Measurements from ENCODE around the gene TFF3. TPM values are rescaled to one million over a fixed set of nuclear protein-coding genes. Genes with fewer than 3 reads are reported as not detected.

TFF3 gene
- total and polyA plus RNA-seq, 2 of the 4 experiments (the other 2 are of a cell fraction) = not detected

DNA sequence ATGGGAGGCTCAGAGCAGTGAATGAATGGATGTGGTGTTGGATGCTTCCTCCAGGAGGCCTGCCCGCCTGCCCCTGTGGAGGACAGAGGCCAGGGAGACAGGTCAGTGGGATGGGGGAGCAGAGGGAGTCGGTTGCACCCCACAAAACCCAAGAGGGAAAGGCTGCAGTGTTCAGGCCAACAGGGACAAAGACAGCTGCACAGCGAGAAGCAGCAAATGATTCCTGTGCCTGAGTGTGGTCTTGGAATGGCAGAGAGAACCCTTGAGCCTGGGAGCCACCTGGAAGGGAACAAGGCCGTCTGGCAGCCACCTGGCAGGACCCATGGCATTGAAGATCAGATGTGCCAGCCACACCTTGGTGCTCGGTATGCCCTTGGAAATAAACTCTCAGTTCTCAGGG lies 8.1 kb downstream of the TFF3 start:
- H3K79me1 ChIP-seq (ENCODE audit: low read depth in 1 of 2, low read length in 2 of 2) = no peaks in the 10 kb centered on the region
- dilution Hi-C loops (cut with HindIII; ENCODE audit: low sequenced_read_pairs, unreplicated experiment) = no loop called here
- H3K27me3 ChIP-seq (ENCODE audit: control insufficient read depth, insufficient read depth, low read length) = peaks cover 52% of the 10 kb centered on the region
- no peak overlapping the region for H2BK120ac ChIP-seq (ENCODE audit: low read depth, low read length)
- H2AK9ac ChIP-seq (replicated peaks; ENCODE audit: low read depth, low read length, poor library complexity) = no peak overlapping the region
- ATAC-seq (ENCODE audit: low read depth) = no peak
- 40% methylated on average over 3 of the region's 5 CpGs; no CpG with 5 or more reads in 1 of the 2 experiments for WGBS, 2 experiments (ENCODE audit: extremely low coverage in 2 of 2, insufficient read length in 1 of 2)
- no peaks in the 10 kb centered on the region for H3K9me3 ChIP-seq (ENCODE audit: control insufficient read depth, insufficient read depth, low read length)
- no peak overlapping the region for H3K23ac ChIP-seq (ENCODE audit: low read depth, low read length)
- H2BK15ac ChIP-seq (ENCODE audit: low read depth, low read length) = no peak overlapping the region
- no peak overlapping the region for H3K14ac ChIP-seq (replicated peaks; ENCODE audit: low read depth, low read length)
- H3K9ac ChIP-seq (ENCODE audit: low read depth, low read length) = no peak overlapping the region
- no peak overlapping the region for H3K4me2 ChIP-seq (ENCODE audit: low read depth, low read length)
- no peaks in the 10 kb centered on the region; the same call in 1 of the 2 replicates for H3K4me1 ChIP-seq (ENCODE audit: control insufficient read depth, insufficient read depth, low read length)
- H3K27ac ChIP-seq (ENCODE audit: insufficient read depth, low read length) = no peak overlapping the region
- no peak overlapping the region for H4K91ac ChIP-seq (ENCODE audit: insufficient read depth, low read depth, low read length)
- no peak overlapping the region for H2AK5ac ChIP-seq (ENCODE audit: low read depth, low read length)
- BruUV-seq (replicated peaks) = no TSS peak
- no peak overlapping the region for H3K56ac ChIP-seq (ENCODE audit: extremely low read depth, insufficient read depth, low read length)
- H3K4ac ChIP-seq (ENCODE audit: low read depth, low read length) = no peak overlapping the region
- H3K36me3 ChIP-seq (ENCODE audit: control insufficient read depth, insufficient read depth, low read length) = no peaks in the 10 kb centered on the region
- H4K20me1 ChIP-seq (ENCODE audit: insufficient read depth, low read length) = no peaks in the 10 kb centered on the region
- intact Hi-C loops (cut with micrococcal nuclease) = no loop called here
- no peak for DNase-seq
- H2BK20ac ChIP-seq (ENCODE audit: low read depth, low read length) = no peak overlapping the region
- no peak overlapping the region for H3K18ac ChIP-seq (ENCODE audit: low read depth, low read length)
- TF ChIP-seq CHD1 (IDR thresholded peaks at IDR 0.05; ENCODE audit: low read depth, low read length) (no peak), MXI1 (IDR thresholded peaks at IDR 0.05; ENCODE audit: borderline replicate concordance, low read depth, low read length) (no peak), RAD21 (IDR thresholded peaks at IDR 0.05; ENCODE audit: low read length) (no peak), BHLHE40 (IDR thresholded peaks at IDR 0.05; ENCODE audit: low read depth, low read length) (no peak), RFX5 (IDR thresholded peaks at IDR 0.05; ENCODE audit: low read depth, low read length) (no peak), NFE2L2 (IDR thresholded peaks at IDR 0.05; ENCODE audit: low read depth, low read length) (no peak), CEBPB (IDR thresholded peaks at IDR 0.05; ENCODE audit: low read depth, low read length) (no peak), RCOR1 (IDR thresholded peaks at IDR 0.05; ENCODE audit: insufficient replicate concordance, low read length) (no peak), POLR2A (IDR thresholded peaks at IDR 0.05; ENCODE audit: low read depth, low read length) (no peak), MAFK (IDR thresholded peaks at IDR 0.05; ENCODE audit: low read depth, low read length) (no peak), FOS (IDR thresholded peaks at IDR 0.05; ENCODE audit: low read depth, low read length) (no peak), SMC3 (IDR thresholded peaks at IDR 0.05; ENCODE audit: low read depth, low read length) (no peak), MAZ (IDR thresholded peaks at IDR 0.05; ENCODE audit: borderline replicate concordance, low read depth, low read length) (no peak)
- TF ChIP-seq, protein P1, sequence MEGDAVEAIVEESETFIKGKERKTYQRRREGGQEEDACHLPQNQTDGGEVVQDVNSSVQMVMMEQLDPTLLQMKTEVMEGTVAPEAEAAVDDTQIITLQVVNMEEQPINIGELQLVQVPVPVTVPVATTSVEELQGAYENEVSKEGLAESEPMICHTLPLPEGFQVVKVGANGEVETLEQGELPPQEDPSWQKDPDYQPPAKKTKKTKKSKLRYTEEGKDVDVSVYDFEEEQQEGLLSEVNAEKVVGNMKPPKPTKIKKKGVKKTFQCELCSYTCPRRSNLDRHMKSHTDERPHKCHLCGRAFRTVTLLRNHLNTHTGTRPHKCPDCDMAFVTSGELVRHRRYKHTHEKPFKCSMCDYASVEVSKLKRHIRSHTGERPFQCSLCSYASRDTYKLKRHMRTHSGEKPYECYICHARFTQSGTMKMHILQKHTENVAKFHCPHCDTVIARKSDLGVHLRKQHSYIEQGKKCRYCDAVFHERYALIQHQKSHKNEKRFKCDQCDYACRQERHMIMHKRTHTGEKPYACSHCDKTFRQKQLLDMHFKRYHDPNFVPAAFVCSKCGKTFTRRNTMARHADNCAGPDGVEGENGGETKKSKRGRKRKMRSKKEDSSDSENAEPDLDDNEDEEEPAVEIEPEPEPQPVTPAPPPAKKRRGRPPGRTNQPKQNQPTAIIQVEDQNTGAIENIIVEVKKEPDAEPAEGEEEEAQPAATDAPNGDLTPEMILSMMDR (conservative IDR thresholded peaks at IDR 0.05; ENCODE audit: low read depth, low read length) = no peak
- TF ChIP-seq, protein P2, sequence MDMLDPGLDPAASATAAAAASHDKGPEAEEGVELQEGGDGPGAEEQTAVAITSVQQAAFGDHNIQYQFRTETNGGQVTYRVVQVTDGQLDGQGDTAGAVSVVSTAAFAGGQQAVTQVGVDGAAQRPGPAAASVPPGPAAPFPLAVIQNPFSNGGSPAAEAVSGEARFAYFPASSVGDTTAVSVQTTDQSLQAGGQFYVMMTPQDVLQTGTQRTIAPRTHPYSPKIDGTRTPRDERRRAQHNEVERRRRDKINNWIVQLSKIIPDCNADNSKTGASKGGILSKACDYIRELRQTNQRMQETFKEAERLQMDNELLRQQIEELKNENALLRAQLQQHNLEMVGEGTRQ (IDR thresholded peaks at IDR 0.05; ENCODE audit: low read depth, low read length) = no peak
- TF ChIP-seq, protein P3, sequence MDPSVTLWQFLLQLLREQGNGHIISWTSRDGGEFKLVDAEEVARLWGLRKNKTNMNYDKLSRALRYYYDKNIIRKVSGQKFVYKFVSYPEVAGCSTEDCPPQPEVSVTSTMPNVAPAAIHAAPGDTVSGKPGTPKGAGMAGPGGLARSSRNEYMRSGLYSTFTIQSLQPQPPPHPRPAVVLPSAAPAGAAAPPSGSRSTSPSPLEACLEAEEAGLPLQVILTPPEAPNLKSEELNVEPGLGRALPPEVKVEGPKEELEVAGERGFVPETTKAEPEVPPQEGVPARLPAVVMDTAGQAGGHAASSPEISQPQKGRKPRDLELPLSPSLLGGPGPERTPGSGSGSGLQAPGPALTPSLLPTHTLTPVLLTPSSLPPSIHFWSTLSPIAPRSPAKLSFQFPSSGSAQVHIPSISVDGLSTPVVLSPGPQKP (IDR thresholded peaks at IDR 0.05; ENCODE audit: borderline replicate concordance, low read depth, low read length) = no peak
- H3K4me3 ChIP-seq (ENCODE audit: insufficient read depth, low read depth, low read length) = no peak overlapping the region
- H3K9me1 ChIP-seq (ENCODE audit: insufficient read depth, low read length) = no peaks in the 10 kb centered on the region; the same call in 1 of the 2 replicates
- CTCF ChIA-PET = interaction anchor here (0.5 kb wide), 1 partner anchor 13 kb away, joined by 3 read pairs; no protein-coding TSS in a partner anchor
- in situ Hi-C loops (cut with MboI; ENCODE audit: low sequenced_read_pairs) = no loop called here
- no peak overlapping the region for H2BK5ac ChIP-seq (ENCODE audit: low read depth, low read length, poor library complexity, severe bottlenecking)
- no peak overlapping the region for H2AFZ ChIP-seq (replicated peaks; ENCODE audit: low read length, poor library complexity)
- no peak overlapping the region for H4K5ac ChIP-seq (ENCODE audit: low read depth, low read length)
- no peak overlapping the region for H4K8ac ChIP-seq (ENCODE audit: low read depth in 2 of 2, low read length in 2 of 2)
- POLR2A ChIA-PET (ENCODE audit: unreplicated experiment) = no interaction called here
